DMS153 treated with DMSO at 0.1 percent for 48 hours (cell line): ENCODE measurements around the gene CFAP100.

Experiments used
- DNase-seq: peaks from one replicate; lab custom pipeline; 2025; ENCODE audit not compliant: unreplicated experiment; lab: John Stamatoyannopoulos, UW

CFAP100 gene

GRCh38 chr3:126475413-126476114, 80.9 kb downstream of the CFAP100 start, which contains the start of gene ZXDC:
Gene ZXDC, minus strand, starts transcription at chr3:126475891. Its CDS starts 26 bp downstream, at chr3:126475865.
- DNase-seq: peak; percentile 88

DNA sequence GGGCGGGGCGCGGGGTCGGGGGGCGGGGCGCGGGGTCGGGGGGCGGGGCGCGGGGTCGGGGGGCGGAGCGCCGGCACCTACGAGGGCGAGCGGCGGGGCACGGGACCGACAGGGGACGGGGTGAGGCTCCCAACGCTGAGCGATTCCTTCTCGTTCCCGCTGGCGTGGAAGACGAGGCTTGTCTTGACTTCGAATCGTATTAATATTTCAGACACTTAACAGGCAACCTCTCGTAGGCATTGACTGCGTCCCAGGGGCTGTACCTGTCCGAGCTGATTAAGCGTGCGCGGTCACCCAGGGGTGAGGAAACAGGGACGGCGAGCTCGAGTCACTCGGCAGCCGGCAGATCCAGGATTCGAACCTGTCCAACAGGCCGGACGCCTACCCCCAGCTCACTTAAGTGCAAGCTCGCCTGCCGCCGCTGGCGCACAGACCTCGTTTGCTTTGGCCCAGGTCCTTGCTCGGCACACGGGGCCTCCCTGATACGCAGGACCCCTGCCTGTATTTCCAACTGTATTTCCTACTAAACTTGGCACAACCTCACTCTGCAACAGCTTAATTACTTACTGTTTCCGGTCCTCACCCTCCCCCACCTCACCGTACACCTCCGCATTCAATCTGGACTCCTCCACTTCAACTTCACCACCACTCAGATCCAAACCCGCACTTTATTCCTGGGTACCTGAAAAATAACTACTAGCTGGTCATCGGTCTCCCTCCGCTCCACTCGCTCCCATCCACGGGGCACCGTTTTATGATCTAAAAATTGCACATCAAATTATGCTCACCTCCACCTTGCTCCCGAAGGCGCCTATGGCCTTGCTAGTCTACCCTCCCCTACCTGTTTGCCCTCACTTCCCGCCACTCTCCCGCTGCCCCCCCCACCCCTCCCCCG, 81.7 kb downstream of the CFAP100 start:
- DNase-seq: peak; percentile 48

- DNase-seq: peak; percentile 8
Measured at GRCh38 chr3:126477061-126477380, 82.3 kb downstream of the CFAP100 start.

- no peak for DNase-seq
Measured at GRCh38 chr3:126478581-126479310, 84.0 kb downstream of the CFAP100 start.

DNA sequence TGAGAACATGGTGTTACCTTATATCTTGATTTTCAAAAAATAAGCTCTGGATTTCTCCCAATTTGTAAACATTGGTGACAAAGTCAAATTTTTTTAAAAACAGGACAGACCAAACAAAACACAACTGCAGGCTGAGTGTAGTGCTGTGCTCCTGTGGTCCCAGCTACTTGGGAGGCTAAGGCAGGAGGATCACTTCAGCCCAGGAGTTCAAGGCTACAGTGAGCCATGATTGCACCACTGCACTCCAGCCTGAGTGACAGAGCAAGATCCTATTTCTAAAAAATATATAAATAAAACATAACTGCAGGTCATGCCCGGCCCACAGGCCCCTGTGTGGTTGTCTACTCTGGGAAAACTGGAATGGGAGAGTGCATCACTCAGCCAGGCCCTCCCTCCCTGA, 84.9 kb downstream of the CFAP100 start:
- no peak for DNase-seq

DNA sequence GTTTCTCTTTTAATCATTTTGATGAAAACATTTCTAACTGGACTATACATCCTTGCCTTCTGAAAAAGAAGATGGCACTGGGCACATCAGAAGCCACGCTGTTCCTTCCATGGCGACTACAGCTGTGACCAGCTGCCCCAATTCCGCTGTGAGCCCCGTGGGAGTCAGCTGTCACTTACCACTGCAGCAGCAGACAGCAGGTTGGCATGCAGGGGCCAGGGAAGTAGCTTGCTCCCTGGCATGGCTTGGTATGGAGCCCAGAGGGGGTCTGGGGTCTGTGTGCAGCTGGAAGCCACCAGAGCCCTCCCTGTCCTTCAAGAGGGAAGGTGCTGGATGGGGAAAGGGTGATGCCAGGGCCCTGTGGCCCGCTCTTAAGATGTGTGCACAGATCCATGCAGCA, 85.5 kb downstream of the CFAP100 start:
- DNase-seq: no peak

- no peak for DNase-seq
Measured at GRCh38 chr3:126480861-126481260, 86.2 kb downstream of the CFAP100 start.

DNA sequence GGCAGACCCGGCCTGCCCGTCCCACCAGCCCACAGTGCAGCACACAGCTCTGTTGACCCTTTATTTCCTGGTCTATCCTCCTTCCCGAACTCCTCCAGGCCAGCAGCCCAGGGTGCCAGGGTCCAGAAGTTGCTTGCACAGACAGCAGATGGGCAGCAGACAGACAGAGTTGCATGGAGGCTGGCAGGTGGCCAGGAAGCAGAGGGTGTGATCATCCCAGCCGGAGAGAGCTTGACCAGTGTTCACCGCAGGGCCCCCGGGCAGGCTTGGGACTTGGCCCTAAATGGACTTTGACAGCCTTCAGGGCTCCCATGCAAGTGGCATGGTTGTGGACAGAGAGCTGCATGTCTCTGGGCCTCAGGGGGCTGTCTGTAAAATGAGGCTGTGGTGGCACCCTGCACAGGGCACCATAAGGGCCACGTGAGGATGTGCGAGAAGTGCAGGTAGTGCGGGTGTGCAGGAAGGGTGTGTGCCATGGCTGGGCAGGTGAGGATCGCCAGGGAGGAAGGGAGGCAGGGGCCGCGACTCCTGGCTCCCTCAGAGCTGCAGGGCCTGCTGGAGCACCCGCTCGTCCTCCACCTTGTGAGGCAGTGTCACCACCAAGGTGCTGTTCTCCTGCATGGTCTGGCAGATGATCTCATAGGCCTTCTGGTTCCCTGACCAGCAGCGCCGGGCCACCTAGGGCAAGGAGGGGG, 87.2 kb downstream of the CFAP100 start:
- no peak for DNase-seq

DNA sequence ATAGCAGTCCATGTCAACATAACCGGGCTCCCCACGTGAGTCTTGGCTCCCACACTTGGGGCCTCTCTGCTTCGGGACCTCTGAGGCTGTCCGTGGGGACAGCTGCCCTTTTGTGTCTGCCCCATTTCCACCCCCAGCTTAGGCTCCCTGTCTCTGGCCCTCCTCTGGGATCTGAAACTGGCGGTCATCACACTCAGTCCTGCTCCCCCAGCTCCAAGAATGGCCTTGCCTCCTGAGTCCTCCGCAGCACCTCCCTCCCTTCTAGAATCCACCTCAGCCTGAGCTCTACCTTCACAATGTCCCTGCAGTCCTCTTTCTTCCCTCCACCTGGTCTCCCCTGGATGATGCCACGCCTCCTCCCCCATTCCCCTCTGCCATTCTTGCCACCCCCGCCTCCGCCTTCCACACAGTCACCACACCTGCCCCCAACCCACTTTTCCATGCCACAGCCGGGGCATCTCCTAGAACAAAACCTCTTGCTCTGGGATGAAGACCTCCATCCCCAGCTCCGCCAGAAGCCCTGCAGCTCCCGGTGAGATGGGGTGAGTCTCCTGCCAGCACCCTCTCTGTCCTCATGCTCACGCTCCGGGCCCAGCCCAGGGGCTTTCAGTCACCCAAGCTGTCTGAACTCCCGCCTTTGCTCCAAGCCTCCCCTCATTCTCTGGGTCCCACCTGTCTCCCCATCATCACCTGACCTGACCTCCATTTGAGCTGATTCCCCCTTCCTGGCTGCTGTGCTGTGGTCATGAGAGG, 88.0 kb downstream of the CFAP100 start:
- DNase-seq: no peak

DNA sequence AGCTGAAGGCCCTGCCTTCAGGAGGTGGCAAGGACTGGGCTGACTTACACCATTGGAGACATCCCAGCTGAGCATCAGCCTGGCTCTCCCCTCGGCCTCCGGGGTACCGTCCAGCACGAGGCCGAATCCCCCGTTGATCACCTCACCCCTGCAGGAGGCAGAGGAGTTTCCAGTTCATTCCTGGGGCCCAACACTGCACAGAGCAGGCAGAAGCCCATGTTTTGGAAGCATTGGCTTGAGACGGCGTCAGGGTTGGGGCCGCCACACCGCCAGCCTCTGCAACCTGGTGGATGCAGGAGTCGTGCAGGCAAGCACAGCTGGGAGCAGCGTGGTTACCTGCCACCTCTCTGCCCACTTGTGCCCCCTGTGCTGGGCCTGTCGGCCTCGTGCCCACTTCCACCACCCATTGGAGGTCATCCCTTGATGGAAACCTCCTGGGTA, 88.6 kb downstream of the CFAP100 start:
- DNase-seq: no peak

- no peak for DNase-seq
Measured at GRCh38 chr3:126484148-126484547, 89.4 kb downstream of the CFAP100 start.

- no peak for DNase-seq
Measured at GRCh38 chr3:126484662-126485061, 90.0 kb downstream of the CFAP100 start.

DNA sequence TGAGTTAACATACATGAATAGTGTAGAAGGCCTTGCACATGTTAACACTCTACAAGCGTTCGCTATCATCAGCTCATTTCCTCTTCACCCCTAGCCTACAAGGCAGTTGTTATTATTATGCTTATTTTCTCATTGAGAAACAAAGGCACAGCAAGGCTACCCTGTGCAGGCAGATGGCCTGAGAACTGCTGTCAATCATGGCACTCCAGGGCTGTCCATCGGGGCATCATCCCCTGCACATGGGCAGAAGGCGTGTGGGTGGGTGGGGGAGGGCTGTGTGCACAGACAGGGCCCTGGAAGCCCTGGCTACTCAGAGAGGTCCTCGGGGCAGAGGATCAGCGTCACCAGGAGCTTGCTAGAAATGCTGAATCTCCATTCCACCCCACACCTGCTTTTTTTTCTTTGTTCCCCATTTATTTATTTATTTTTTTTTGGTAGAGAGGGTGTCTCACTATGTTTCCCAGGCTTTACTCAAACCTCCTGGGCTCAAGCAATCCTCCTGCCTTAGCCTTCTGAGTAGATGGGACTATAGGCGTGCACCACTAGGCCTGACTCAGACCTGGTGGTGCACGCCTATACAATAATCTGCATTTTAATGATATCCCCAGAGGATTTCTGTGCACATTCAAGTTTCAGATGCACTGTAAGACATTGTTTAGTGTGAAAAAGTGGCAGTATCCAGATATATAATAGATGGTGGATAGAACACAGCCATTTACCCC, 90.6 kb downstream of the CFAP100 start:
- DNase-seq: no peak

- no peak for DNase-seq
Measured at GRCh38 chr3:126485956-126486355, 91.2 kb downstream of the CFAP100 start.
